SK-N-MC (cell line): ENCODE measurements around the gene TBC1D25.
A peak's percentile ranks its signal among the peaks of the same experiment; 100 is the strongest.

Experiments used
- DNase-seq: peaks from one replicate; pipeline ENCODE4 v3.0.0-alpha.2; 2011; ENCODE audit warnings: low read depth, low spot score
- H3K27ac ChIP-seq: fragments of 200-600 bp; sonication (generic); 2 replicates; pipeline ENCODE4 v1.5.1; 2016; ENCODE audit warnings: mixed run types
- H3K36me3 ChIP-seq: fragments of 200-600 bp; sonication (generic); 2 replicates; pipeline ENCODE4 v1.6.1; 2017; ENCODE audit warnings: antibody characterized with exemption, low read length, mixed read lengths; ENCODE audit not compliant: insufficient read depth
- H3K4me3 ChIP-seq: fragments of 200-600 bp; sonication (generic); 2 replicates; pipeline ENCODE4 v1.5.1; 2016
- H3K9ac ChIP-seq: fragments of 200-600 bp; sonication (generic); 2 replicates; pipeline ENCODE4 v1.8.0; 2017; ENCODE audit warnings: mixed run types, mixed read lengths; ENCODE audit not compliant: insufficient read length
- H3K9me3 ChIP-seq: fragments of 200-600 bp; sonication (generic); 2 replicates; pipeline ENCODE4 v1.6.1; 2017; ENCODE audit warnings: low read depth, mild to moderate bottlenecking, antibody characterized with exemption, low read length, moderate library complexity, mixed read lengths
- EZH2 ChIP-seq: fragments of 200-600 bp; sonication (generic); IDR thresholded peaks from one replicate; pipeline ENCODE4 v1.6.1; 2017; ENCODE audit warnings: antibody characterized with exemption
- FOXP2 ChIP-seq: optimal IDR thresholded peaks from 2 replicates; pipeline ENCODE3; 2011; ENCODE audit warnings: mild to moderate bottlenecking, moderate library complexity; ENCODE audit not compliant: insufficient read depth; ENCODE audit errors: extremely low read length, control extremely low read depth
- POLR2AphosphoS5 ChIP-seq: IDR thresholded peaks from 2 replicates; pipeline ENCODE4 v1.6.1; 2012; ENCODE audit warnings: mild to moderate bottlenecking, low read depth, low read length, borderline replicate concordance

TBC1D25 gene

DNA sequence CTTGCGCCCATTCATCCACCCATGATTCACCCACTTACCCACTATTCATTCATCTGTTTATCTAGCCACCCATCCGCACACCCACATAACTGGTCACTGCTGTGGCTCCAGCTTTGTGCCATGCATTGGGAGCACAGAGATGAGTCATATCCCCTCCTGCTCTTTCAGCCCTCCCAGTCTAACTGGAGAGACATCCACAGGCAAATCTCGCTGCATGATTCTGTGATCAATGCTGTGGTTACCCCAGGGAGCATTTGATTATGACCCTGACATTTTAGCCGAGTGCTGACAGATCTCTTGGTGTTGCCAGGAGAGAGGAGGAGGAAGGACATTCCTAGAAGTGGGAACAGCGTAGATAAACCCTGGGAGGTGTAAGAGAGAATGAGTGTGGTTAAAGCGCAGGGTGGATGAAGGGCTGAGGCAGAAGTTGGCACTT is 41.1 kb upstream of the TBC1D25 start:
- Histone ChIP-seq H3K9me3 (no peaks in the 10 kb centered on the region), H3K27ac (no peak overlapping the region), H3K36me3 (no peaks in the 10 kb centered on the region), H3K4me3 (no peak overlapping the region), H3K9ac (no peak overlapping the region)
- TF ChIP-seq POLR2AphosphoS5: no peak
- DNase-seq: no peak

GRCh38 chrX:48504261-48504660 is 35.3 kb upstream of the TBC1D25 start:
- Histone ChIP-seq H3K27ac (no peak overlapping the region), H3K36me3 (no peaks in the 10 kb centered on the region), H3K9me3 (no peaks in the 10 kb centered on the region), H3K9ac (no peak overlapping the region), H3K4me3 (no peak overlapping the region)
- no peak for TF ChIP-seq EZH2
- no peak for TF ChIP-seq POLR2AphosphoS5
- no peak for TF ChIP-seq FOXP2
- DNase-seq: no peak

DNA sequence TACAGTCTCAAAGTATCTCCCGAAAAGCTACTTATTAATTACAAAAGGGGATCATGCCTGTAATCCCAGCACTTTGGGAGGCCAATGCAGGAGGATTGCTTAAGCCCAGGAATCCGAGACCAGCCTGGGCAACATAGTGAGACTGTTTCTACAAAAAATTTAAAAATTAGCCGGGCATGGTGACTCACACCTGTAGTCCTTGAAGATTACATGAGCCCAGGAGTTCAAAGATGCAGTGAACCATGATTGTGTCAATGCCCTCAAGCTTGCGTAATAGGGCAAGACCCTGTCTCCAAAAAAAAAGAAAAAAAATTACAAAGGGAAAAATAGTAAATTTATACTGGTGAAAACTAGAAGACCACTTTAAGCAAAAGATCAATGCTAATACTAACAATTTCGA is 34.0 kb upstream of the TBC1D25 start:
- Histone ChIP-seq H3K27ac (no peak overlapping the region), H3K9ac (no peak overlapping the region), H3K36me3 (no peaks in the 10 kb centered on the region), H3K9me3 (no peaks in the 10 kb centered on the region), H3K4me3 (no peak overlapping the region)
- no peak for DNase-seq
- TF ChIP-seq EZH2: no peak
- TF ChIP-seq FOXP2: no peak
- TF ChIP-seq POLR2AphosphoS5: no peak

- H3K27ac ChIP-seq: no peak overlapping the region
- H3K9me3 ChIP-seq: no peaks in the 10 kb centered on the region
- no peaks in the 10 kb centered on the region for H3K36me3 ChIP-seq
- no peak for TF ChIP-seq FOXP2
- TF ChIP-seq EZH2: no peak
- no peak for TF ChIP-seq POLR2AphosphoS5
- no peak overlapping the region for H3K4me3 ChIP-seq
- no peak for DNase-seq
- H3K9ac ChIP-seq: no peak overlapping the region
Observed at GRCh38 chrX:48507246-48507645, 32.3 kb upstream of the TBC1D25 start.

GRCh38 chrX:48508400-48509244 is 30.9 kb upstream of the TBC1D25 start, which contains the start of gene PORCN:
TSS of gene PORCN (plus strand) at chrX:48508992. CDS start at chrX:48509821, 829 bp downstream.
- H3K9ac ChIP-seq: peak within 1 kb of the TSS; percentile 65
- H3K36me3 ChIP-seq: no peaks in the 10 kb centered on the region
- H3K4me3 ChIP-seq: peak within 1 kb of the TSS; percentile 84
- TF ChIP-seq POLR2AphosphoS5 (peak; percentile 72), FOXP2 (no peak)
- DNase-seq: no peak
- H3K9me3 ChIP-seq: no peaks in the 10 kb centered on the region
- no peak within 1 kb of the TSS for H3K27ac ChIP-seq

DNA sequence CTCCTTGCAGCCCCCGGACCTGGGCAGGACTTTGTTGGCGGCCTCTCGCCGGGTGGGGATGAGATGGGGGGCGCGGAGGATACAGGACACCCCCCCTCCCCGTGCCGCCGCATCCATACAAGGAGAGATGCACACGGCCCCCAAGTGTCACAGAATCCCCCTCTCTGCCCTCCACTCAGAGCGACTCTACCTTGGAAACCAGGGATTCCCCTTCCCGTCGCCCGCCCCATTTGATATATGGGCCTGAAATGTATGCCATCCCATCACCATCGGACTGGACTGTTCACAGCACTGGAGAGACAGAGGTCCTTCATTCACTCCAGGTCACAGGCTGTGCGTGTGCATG is 30.3 kb upstream of the TBC1D25 start:
- peak overlapping the region; percentile 84 for H3K4me3 ChIP-seq
- no peaks in the 10 kb centered on the region for H3K9me3 ChIP-seq
- H3K36me3 ChIP-seq: no peaks in the 10 kb centered on the region
- no peak for DNase-seq
- H3K27ac ChIP-seq: no peak overlapping the region
- peak overlapping the region; percentile 59 for H3K9ac ChIP-seq
- TF ChIP-seq POLR2AphosphoS5 (no peak), FOXP2 (no peak), EZH2 (no peak)

DNA sequence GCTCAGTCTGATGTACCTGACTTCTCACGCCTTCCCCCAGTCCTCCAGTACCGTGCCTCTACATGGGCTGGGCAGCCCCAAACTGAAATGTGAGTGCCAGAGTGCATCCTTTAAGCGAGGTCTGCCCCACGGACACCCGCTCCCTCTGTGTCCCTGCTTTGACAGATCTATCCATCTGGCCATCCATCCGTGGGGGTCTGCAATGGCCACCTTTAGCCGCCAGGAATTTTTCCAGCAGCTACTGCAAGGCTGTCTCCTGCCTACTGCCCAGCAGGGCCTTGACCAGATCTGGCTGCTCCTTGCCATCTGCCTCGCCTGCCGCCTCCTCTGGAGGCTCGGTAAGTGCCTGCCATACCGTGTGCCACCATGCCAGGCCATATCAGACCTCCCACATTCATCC is 29.9 kb upstream of the TBC1D25 start:
- no peaks in the 10 kb centered on the region for H3K9me3 ChIP-seq
- no peak for TF ChIP-seq FOXP2
- no peak for TF ChIP-seq EZH2
- no peak for TF ChIP-seq POLR2AphosphoS5
- H3K9ac ChIP-seq: no peak overlapping the region
- no peaks in the 10 kb centered on the region for H3K36me3 ChIP-seq
- H3K4me3 ChIP-seq: peak overlapping the region; percentile 84
- no peak overlapping the region for H3K27ac ChIP-seq
- no peak for DNase-seq

DNA sequence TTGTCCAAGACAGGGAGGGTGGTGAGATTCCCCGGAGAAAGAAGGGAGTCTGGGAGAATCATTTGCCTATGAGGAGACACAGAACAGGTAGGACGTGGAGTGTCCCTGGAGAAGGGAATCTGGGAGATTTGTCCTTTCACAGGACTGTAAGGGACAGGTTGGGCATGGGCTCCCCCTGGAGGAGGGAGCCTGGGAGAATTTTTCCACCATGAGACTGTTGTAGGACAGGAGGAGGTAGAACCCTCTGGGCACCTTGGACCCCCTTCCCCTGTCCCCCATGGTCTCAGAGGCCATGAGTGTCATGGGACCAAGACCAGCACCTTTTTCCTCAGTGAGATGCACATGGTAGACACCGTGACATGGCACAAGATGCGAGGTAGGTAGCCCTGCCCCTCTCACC is 28.0 kb upstream of the TBC1D25 start:
- Histone ChIP-seq H3K36me3 (no peaks in the 10 kb centered on the region), H3K4me3 (no peak overlapping the region), H3K9ac (no peak overlapping the region), H3K27ac (no peak overlapping the region), H3K9me3 (no peaks in the 10 kb centered on the region)
- no peak for DNase-seq
- TF ChIP-seq POLR2AphosphoS5 (no peak), EZH2 (no peak), FOXP2 (no peak)

DNA sequence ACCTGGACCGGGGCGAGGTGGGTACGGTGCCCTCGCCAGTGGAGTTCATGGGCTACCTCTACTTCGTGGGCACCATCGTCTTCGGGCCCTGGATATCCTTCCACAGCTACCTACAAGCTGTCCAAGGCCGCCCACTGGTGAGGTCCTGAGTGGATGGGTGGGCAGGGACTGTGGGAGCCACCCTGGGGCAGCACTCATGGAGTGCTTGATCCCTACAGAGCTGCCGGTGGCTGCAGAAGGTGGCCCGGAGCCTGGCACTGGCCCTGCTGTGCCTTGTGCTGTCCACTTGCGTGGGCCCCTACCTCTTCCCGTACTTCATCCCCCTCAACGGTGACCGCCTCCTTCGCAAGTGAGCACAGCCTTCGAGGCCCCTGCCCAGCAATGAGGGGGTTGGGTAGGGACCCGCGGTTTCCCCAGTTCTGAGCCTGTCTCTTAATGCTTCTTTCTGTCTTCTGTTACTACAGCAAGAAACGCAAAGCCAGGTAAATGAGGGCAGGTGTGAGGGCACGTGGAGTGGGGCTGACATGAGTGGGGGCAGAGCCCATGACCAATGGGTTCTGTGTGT is 27.1 kb upstream of the TBC1D25 start:
- H3K4me3 ChIP-seq: no peak overlapping the region
- H3K36me3 ChIP-seq: no peaks in the 10 kb centered on the region
- no peak overlapping the region for H3K27ac ChIP-seq
- no peak overlapping the region for H3K9ac ChIP-seq
- no peaks in the 10 kb centered on the region for H3K9me3 ChIP-seq
- DNase-seq: no peak
- TF ChIP-seq FOXP2 (no peak), EZH2 (no peak), POLR2AphosphoS5 (no peak)
